ENCODE data around the gene TCOF1.

- TF ChIP-seq ZNF274 (IDR thresholded peaks at IDR 0.05; ENCODE audit: low read depth, low read length) (no peak), YY1 (IDR thresholded peaks at IDR 0.05; ENCODE audit: insufficient read depth, insufficient read length) (no peak)
Measured at GRCh38 chr5:150401376-150402228, 44.1 kb downstream of the TCOF1 start.
